ENCODE measurements around the gene GBA2. TPM values are rescaled to one million over a fixed set of nuclear protein-coding genes. Genes with fewer than 3 reads are reported as not detected.

GBA2 gene
- total RNA-seq: 10 to 100 TPM; 52.1 to 93.8 (median 65.5) TPM
- 10 to 100 TPM; 54.1 to 96.2 TPM for polyA plus RNA-seq
- long read RNA-seq, donor 1, transcript GBA2-203 (17 exons, 3,611 nt): major isoform, 42 of 130 reads
- long read RNA-seq, donor 1, transcript GBA2-208 (3 exons, 836 nt): minor isoform, 9 of 130 reads
- long read RNA-seq, donor 1, partial matches to known transcripts: 41 of 130 reads
- long read RNA-seq, donor 1, other reads (novel, unspliced or antisense): 37 of 130 reads
- long read RNA-seq, donor 2, transcript GBA2-203 (17 exons, 3,611 nt): major isoform, 44 of 128 reads
- long read RNA-seq, donor 2, partial matches to known transcripts: 53 of 128 reads
- long read RNA-seq, donor 2, other reads (novel, unspliced or antisense): 26 of 128 reads
- long read RNA-seq, donor 3, transcript GBA2-203 (17 exons, 3,611 nt): major isoform, 67 of 130 reads
- long read RNA-seq, donor 3, transcript GBA2-208 (3 exons, 836 nt): minor isoform, 7 of 130 reads
- long read RNA-seq, donor 3, partial matches to known transcripts: 26 of 130 reads
- long read RNA-seq, donor 3, other reads (novel, unspliced or antisense): 29 of 130 reads

- ATAC-seq (peak; percentile 81 to 94 (median 92)), DNase-seq (peak; percentile 88 to 94 (median 93))
- Histone ChIP-seq H3K4me3 (peak within 1 kb of the TSS; percentile 71 to 99 (median 88)), H3K27ac (peak within 1 kb of the TSS; percentile 92 to 99 (median 97)), H3K9me3 (no peaks in the 10 kb centered on the region), H3K36me3 (peaks cover 0 to 59% (median 49%) of the 10 kb centered on the region in 9 donors), H3K27me3 (no peaks in the 10 kb centered on the region), H3K4me1 (peaks cover 2 to 60% (median 49%) of the 10 kb centered on the region in 12 donors)
- intact Hi-C loops (cut with DNase I): loop anchor here in 4 of 10 donors (2.0 to 5.0 kb wide), 3 partner anchors 16 to 92 kb away; partner anchors contain the start of genes CREB3 (in 3 of the 4), TLN1 (in 3 of the 4), CCDC107 (in 2 of the 4) and RMRP (in 2 of the 4)
- TF ChIP-seq POLR2A (IDR thresholded peaks at IDR 0.05) (peak; percentile 19 to 87), CTCF (IDR thresholded peaks at IDR 0.05) (no peak)
- 0 to 1% (median 1%) methylated on average over 18 to 69 of the region's 69 CpGs for WGBS, 4 donors
Observed at GRCh38 chr9:35748858-35749514, at the start of gene GBA2, which contains the start of gene RGP1. Gene GBA2, minus strand, starts transcription at chr9:35749228. Its CDS starts 524 bp downstream, at chr9:35748704. Gene RGP1, plus strand, starts transcription at chr9:35749287. Its CDS starts 469 bp downstream, at chr9:35749756.

GRCh38 chr9:35797311-35798109 is 48.5 kb upstream of the GBA2 start:
- peaks cover 0 to 33% (median 25%) of the 10 kb centered on the region in 9 donors for H3K36me3 ChIP-seq
- no peak overlapping the region for H3K4me3 ChIP-seq
- H3K27me3 ChIP-seq: no peaks in the 10 kb centered on the region
- ATAC-seq (no peak), DNase-seq (no peak)
- H3K9me3 ChIP-seq: no peaks in the 10 kb centered on the region
- intact Hi-C loops (cut with DNase I): loop anchor here in 2 of 10 donors (10.0 kb wide), 1 partner anchor 227 kb away; no protein-coding TSS in a partner anchor
- WGBS, 4 donors: 84 to 91% (median 87%) methylated on average over 6 of the region's 6 CpGs
- no peak overlapping the region for H3K27ac ChIP-seq
- H3K4me1 ChIP-seq: peaks cover 0 to 28% (median 18%) of the 10 kb centered on the region in 12 donors
- TF ChIP-seq POLR2A (IDR thresholded peaks at IDR 0.05) (no peak), CTCF (IDR thresholded peaks at IDR 0.05) (no peak)

- no peak for DNase-seq
- Histone ChIP-seq H3K4me1 (peaks cover 0 to 39% (median 26%) of the 10 kb centered on the region in 12 donors), H3K27me3 (peaks cover 0 to 4% (median 0%) of the 10 kb centered on the region in 9 donors), H3K9me3 (no peaks in the 10 kb centered on the region), H3K27ac (no peak overlapping the region), H3K36me3 (peaks cover 0 to 15% (median 8%) of the 10 kb centered on the region in 9 donors), H3K4me3 (no peak overlapping the region)
- no peak for ATAC-seq
- no peak for TF ChIP-seq CTCF (IDR thresholded peaks at IDR 0.05)
- TF ChIP-seq POLR2A (IDR thresholded peaks at IDR 0.05): no peak
- intact Hi-C loops (cut with DNase I): loop anchor here in 2 of 10 donors (10.0 kb wide), 1 partner anchor 229 kb away; no protein-coding TSS in a partner anchor
Observed at GRCh38 chr9:35795695-35796094, 46.7 kb upstream of the GBA2 start.

Data from heart left ventricle (tissue), 16 donors.